ENCODE measurements around the gene SVOP. TPM values are rescaled to one million over a fixed set of nuclear protein-coding genes. Genes with fewer than 3 reads are reported as not detected.

The SVOP gene, protein sequence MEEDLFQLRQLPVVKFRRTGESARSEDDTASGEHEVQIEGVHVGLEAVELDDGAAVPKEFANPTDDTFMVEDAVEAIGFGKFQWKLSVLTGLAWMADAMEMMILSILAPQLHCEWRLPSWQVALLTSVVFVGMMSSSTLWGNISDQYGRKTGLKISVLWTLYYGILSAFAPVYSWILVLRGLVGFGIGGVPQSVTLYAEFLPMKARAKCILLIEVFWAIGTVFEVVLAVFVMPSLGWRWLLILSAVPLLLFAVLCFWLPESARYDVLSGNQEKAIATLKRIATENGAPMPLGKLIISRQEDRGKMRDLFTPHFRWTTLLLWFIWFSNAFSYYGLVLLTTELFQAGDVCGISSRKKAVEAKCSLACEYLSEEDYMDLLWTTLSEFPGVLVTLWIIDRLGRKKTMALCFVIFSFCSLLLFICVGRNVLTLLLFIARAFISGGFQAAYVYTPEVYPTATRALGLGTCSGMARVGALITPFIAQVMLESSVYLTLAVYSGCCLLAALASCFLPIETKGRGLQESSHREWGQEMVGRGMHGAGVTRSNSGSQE
- under 1 TPM in 3 of 4 donors, not detected in 1; 0.07 to 0.13 (median 0.08) TPM for total RNA-seq

DNA sequence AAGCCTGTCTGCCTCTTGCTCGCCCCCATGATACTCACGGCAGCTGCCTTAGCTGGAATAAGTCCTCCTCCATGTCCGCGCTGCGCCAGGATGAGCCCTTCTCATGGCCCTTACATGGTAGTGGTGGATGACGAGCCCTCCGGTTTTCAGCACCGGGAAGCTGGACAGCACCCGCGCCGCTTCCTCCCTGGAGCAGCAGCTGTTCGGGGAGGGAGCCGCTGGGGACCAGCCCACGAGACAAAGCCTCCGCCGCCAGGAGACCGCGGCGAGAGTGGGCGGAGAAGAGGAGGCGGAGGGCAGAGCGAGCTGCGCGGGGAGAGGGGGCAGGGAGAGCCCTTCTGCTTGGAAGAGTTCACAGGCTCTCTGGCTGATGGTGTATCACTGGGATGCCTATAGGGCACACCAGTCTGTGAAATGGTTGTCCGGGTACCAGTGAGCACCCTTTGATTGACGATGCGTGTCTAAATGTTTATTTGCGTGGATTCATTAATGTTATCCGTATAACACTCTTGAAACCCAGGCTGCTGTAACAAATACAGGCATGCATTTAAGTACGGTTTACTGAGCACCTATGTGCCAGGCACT, at the start of gene SVOP:
SVOP (minus strand) TSS at position 273 of the 585 bp plus-strand sequence; CDS start at position 73, 200 bp downstream.
- no peaks in the 10 kb centered on the region for H3K36me3 ChIP-seq
- H3K27ac ChIP-seq, result no peak within 1 kb of the TSS
- H3K9me3 ChIP-seq, result no peaks in the 10 kb centered on the region
- peaks cover 15% of the 10 kb centered on the region for H3K27me3 ChIP-seq
- WGBS, 2 donors (ENCODE audit: low coverage in 1 of 2), result 12 to 14% methylated on average over 8 to 9 of the region's 30 CpGs
- peak; percentile 80 for ATAC-seq
- TF ChIP-seq POLR2A (IDR thresholded peaks at IDR 0.05) (no peak), CTCF (IDR thresholded peaks at IDR 0.05) (no peak), EP300 (IDR thresholded peaks at IDR 0.05) (no peak), POLR2AphosphoS5 (IDR thresholded peaks at IDR 0.05) (no peak)
- peaks cover 0 to 10% (median 0%) of the 10 kb centered on the region in 3 donors for H3K4me1 ChIP-seq
- H3K4me3 ChIP-seq, result no peak within 1 kb of the TSS

DNA sequence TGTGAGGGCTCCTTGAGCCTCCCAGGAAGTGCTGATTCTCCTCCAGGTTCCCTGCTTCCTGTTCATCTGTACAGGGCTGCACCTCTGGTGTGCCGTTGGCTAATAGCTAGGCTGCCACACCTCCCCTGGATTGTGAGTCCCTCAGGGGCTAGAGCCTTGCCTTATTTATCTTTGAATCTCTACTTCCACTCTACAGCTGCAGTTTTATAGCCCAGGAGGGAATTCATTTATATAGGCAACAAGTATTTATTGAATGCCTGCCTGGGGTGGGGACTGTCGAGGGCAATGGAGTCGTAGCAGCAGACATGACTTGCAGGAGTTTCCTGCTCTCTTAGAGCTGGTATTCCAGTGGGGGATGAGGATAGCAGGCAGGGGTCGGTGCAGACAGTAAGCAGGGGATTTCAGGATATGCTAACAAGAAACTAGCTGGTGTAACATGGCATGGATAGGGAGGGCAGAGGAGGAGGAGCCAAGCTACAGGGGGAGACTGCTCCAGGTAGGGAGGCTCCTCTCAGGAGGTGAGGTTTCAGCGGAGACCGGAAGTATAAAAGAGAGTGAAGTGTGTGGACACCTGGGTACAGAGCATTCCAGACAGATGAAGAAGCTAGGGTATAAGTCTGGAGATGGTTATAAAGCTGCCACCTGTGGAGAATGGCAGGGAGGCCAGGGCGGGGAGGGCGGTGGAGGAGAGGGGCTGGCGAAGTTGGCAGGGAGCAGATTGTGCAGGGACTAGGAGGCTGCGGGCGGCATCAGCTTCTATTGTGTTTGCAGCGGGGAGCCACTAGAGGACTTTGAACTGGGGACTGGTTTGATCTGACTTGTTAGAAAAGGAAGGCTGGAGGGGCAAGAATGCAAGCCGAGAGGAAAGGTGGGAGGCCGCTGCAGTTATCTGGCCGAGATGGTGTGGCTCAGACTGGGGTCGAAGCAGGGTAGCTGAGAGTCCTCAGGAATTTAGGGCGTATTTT, 48.7 kb upstream of the SVOP start:
- TF ChIP-seq CTCF (IDR thresholded peaks at IDR 0.05) (no peak), EP300 (IDR thresholded peaks at IDR 0.05) (no peak), POLR2AphosphoS5 (IDR thresholded peaks at IDR 0.05) (no peak)
- H3K27me3 ChIP-seq, result no peaks in the 10 kb centered on the region
- WGBS, 2 donors (ENCODE audit: low coverage in 1 of 2), result 72 to 82% methylated on average over 10 to 17 of the region's 17 CpGs
- H3K36me3 ChIP-seq, result peaks cover 0 to 88% of the 10 kb centered on the region in 2 donors
- H3K4me1 ChIP-seq, result no peaks in the 10 kb centered on the region
- no peak overlapping the region for H3K27ac ChIP-seq
- ATAC-seq, result no peak
- H3K9me3 ChIP-seq, result no peaks in the 10 kb centered on the region
- no peak overlapping the region for H3K4me3 ChIP-seq

DNA sequence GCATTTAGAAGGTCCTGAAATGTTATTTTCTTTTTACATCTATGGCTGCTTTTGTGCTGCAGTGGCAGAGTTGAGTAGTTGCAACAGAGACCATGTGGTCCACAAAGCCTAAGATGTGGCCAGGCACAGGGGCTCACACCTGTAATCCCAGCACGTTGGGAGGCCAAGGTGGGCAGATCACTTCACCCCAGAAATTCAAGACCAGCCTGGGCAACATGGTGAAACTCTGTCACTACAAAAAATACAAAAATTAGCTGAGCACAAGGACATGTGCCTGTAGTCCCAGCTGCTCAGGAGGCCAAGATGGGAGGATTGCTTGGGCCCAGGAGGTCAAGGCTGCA, 45.0 kb upstream of the SVOP start:
- Histone ChIP-seq H3K9me3 (no peaks in the 10 kb centered on the region), H3K4me3 (no peak overlapping the region), H3K36me3 (peaks cover 0 to 87% of the 10 kb centered on the region in 2 donors), H3K27ac (no peak overlapping the region), H3K27me3 (no peaks in the 10 kb centered on the region), H3K4me1 (no peaks in the 10 kb centered on the region)
- TF ChIP-seq POLR2A (IDR thresholded peaks at IDR 0.05) (no peak), CTCF (IDR thresholded peaks at IDR 0.05) (no peak), POLR2AphosphoS5 (IDR thresholded peaks at IDR 0.05) (no peak), EP300 (IDR thresholded peaks at IDR 0.05) (no peak)
- WGBS, 2 donors (ENCODE audit: low coverage in 1 of 2), result 64 to 100% methylated on average over 1 of the region's 1 CpG
- no peak for ATAC-seq

DNA sequence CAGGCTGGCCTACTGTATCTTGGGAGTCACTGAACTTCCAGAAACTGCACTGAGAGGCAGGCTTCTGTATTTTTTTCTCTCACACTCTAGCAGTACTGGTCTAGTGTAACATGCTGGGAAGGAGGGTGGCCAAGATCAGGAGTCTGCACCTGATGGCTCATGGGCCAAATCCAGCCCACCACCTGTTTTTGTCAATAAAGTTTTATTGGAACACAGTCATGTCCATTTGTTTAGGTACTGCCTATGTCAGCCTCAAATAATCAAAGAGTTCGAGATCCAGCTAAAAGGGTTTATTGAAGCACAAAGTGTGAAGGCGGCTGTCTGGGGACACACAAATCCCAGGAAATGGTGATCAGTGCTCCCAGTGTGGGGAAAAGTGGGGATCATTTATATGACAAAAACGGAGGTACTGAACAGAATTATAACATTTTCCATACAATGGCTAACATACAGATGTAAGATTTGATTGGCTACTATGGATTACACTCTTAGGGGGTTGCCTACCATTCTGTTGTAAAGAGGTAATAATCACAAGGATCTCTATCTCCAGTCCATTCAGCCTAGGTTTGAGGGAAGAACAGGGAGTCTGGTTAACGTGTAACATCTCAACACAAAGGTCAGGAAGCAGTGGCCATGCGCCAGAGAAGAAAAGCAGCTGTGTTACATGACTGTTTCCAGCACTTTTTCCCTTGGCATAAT, 44.4 kb upstream of the SVOP start:
- TF ChIP-seq POLR2A (IDR thresholded peaks at IDR 0.05) (no peak), POLR2AphosphoS5 (IDR thresholded peaks at IDR 0.05) (no peak), CTCF (IDR thresholded peaks at IDR 0.05) (no peak)
- Histone ChIP-seq H3K4me3 (no peak overlapping the region), H3K27ac (no peak overlapping the region), H3K4me1 (no peaks in the 10 kb centered on the region), H3K36me3 (peaks cover 0 to 87% of the 10 kb centered on the region in 2 donors), H3K27me3 (no peaks in the 10 kb centered on the region), H3K9me3 (no peaks in the 10 kb centered on the region)
- ATAC-seq, result no peak
- 73 to 76% methylated on average over 5 of the region's 5 CpGs for WGBS, 2 donors (ENCODE audit: low coverage in 1 of 2)
